Amniotic stem cell (primary cell): ENCODE measurements around the gene GAPDH.
A peak's percentile ranks its signal among the peaks of the same experiment; 100 is the strongest.
"Not testable (repeated sequence)": the region's sequence is repeated elsewhere in the genome, so short reads cannot be mapped to it uniquely, and the experiment has no call there.

ENCODE experiments used
- DNase-seq: peaks from one replicate; lab custom pipeline; 2025; lab: John Stamatoyannopoulos, UW

Gene GAPDH

DNA sequence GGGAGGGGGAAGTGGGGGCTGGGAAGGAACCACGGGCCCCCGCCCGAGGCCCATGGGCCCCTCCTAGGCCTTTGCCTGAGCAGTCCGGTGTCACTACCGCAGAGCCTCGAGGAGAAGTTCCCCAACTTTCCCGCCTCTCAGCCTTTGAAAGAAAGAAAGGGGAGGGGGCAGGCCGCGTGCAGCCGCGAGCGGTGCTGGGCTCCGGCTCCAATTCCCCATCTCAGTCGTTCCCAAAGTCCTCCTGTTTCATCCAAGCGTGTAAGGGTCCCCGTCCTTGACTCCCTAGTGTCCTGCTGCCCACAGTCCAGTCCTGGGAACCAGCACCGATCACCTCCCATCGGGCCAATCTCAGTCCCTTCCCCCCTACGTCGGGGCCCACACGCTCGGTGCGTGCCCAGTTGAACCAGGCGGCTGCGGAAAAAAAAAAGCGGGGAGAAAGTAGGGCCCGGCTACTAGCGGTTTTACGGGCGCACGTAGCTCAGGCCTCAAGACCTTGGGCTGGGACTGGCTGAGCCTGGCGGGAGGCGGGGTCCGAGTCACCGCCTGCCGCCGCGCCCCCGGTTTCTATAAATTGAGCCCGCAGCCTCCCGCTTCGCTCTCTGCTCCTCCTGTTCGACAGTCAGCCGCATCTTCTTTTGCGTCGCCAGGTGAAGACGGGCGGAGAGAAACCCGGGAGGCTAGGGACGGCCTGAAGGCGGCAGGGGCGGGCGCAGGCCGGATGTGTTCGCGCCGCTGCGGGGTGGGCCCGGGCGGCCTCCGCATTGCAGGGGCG lies at the start of gene GAPDH:
TSS of gene GAPDH (plus strand) at position 595 of the 772 bp plus-strand sequence. CDS start 316 bp downstream, outside the sequence.
- peak; percentile 94 for DNase-seq

DNA sequence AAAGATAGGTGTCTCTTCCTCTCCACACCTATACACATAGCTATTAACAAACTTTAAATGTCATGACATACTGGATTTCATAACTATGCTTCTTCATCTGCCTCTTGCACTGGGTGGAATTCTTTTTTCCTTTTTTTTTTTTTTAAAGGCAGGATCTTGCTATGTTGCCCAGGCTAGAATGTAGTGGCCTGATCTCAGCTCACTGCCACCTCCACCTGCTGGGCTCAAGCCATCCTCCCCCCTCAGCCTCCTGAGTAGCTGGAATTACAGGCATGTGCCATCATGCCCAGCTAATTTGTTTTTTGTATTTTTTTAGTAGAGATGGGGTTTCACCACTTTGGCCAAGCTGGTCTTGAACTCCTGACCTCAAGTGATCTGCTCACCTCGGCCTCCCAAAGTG lies 46.1 kb upstream of the GAPDH start:
- DNase-seq, result no peak

DNA sequence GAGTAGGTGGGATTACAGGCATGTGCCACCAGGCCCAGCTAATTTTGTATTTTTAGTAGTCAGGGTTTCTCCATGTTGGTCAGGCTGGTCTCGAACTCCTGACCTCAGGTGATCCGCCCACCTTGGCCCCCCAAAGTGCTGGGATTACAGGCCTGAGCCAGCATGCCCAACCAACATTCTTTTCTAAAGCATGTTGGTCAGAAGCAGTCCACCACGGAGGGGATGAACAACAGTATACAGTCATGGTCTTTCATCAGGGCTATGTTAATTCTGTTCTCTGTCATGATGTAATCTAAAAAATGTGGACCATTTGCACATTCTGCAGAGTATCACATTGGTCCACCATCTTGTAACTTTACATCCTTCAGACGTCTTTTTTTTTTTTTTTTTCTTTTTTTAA lies 44.9 kb upstream of the GAPDH start:
- DNase-seq, result no peak

- DNase-seq, result not testable (repeated sequence)
Observed at GRCh38 chr12:6490673-6491072, 43.6 kb upstream of the GAPDH start.

- DNase-seq, result peak; percentile 96
Observed at GRCh38 chr12:6492838-6493496, 41.4 kb upstream of the GAPDH start, which contains the start of gene MRPL51. Gene MRPL51 (minus strand): TSS chr12:6493262. CDS start chr12:6493136, 126 bp downstream.

GRCh38 chr12:6493497-6494257 lies 40.6 kb upstream of the GAPDH start, which contains the start of gene NCAPD2:
Gene NCAPD2 (plus strand): TSS chr12:6494102. CDS start chr12:6495099, 997 bp downstream.
- DNase-seq, result peak; percentile 96

DNA sequence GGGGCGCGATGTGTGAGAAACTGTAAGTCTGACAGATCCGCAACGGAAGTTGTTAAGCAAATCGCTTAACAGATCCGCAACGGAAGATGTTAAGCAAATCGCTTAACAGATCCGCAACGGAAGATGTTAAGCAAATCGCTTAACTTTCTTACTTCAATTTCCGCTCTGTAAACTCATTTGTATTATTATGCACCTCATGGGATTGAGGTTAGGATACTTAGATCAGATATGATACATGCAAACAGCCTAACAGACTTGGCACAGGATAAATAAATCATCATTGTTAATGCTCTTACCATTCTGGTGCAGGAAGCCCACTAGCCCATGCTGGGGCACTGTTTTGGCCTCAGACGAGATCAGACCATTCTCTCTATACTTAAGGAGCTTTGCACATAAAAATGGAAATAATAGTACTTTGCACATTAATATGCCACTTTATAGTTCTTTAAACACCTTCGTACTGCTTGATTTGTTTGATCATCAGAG lies 40.0 kb upstream of the GAPDH start:
- DNase-seq, result no peak

GRCh38 chr12:6494968-6495367 lies 39.3 kb upstream of the GAPDH start:
- DNase-seq, result no peak

DNA sequence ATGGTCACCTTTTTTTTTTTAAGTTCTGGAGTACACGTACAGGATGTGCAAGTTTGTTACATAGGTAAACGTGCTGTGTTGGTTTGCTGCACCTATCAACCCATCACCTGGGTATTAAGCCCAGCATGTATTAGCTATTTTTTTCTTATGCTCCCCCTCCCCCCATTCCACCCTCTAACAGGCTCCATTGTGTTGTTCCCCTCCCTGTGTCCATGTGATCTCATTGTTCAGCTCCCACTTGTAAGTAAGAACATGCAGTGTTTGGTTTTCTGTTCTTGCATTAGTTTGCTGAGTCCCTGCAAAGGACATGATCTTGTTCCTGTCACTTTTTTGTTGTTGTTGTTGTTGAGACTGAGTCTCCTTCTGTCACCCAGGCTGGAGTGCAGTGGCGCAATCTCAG lies 37.0 kb upstream of the GAPDH start:
- not testable (repeated sequence) for DNase-seq

GRCh38 chr12:6500466-6500865 lies 33.9 kb upstream of the GAPDH start:
- DNase-seq, result no peak

DNA sequence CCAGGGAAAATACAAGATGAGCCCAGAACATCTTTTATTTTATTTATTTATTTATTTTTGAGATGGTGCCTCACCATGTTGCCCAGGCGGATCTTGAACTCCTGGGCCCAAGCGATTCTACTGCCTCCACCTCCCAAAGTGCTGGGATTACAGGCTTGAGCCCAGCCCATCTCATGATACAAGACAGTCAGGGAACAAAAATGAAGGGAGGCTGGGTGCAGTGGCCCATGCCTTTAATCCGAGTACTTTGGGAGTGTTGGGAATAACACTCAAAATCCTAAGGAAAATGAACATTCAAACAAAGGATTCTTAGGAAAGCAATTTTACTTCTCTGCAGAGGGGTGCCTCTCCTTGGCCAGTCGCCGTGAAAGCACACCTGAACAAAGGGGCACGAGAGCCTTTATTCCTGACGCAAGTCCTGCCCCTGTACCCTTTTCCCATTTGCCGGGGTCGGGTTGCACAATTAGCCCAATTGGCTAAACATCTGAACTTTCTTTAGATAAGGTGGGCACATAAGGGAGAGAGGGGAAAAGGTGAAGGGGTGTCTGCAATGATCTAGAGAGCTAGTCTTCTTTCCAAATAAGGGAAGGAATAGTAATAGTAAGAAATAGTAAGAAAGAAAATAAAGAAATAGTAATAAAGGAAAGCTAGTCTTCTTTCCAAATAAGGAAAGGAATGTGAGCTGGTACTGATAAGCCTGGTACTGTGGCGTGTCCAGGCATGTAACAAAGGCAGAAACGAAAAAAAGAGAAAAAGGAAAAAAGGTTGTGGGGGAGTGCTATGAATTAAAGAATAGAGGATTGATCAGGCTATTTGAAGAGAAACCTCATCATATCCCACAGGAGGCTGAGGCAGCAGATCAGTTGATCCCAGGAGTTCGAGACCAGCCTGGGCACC lies 27.0 kb upstream of the GAPDH start:
- no peak for DNase-seq

GRCh38 chr12:6508087-6508486 lies 26.2 kb upstream of the GAPDH start:
- DNase-seq, result no peak

GRCh38 chr12:6520186-6520585 lies 14.1 kb upstream of the GAPDH start:
- no peak for DNase-seq

GRCh38 chr12:6522193-6522592 lies 12.1 kb upstream of the GAPDH start:
- DNase-seq, result no peak

DNA sequence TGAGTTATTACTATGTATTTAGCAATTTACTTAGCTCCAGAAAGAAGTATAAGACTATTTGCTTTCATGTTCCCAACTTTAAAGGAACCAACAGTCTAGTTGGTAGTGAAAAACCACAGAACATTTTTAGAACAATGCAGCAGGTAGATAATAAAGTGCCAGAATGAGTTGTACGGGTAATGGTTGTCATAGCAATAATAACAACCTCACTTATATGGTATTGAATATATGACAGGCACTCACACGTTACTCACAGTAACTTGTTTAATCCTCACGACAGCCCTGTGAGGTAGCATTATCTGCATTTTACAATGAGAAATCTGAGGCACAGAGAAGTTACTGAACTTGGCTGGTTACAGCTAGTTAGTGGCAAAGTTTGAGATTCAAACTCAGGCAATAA lies 10.6 kb upstream of the GAPDH start:
- no peak for DNase-seq

- DNase-seq, result no peak
Observed at GRCh38 chr12:6524648-6525047, 9.7 kb upstream of the GAPDH start.

GRCh38 chr12:6526201-6526600 lies 8.1 kb upstream of the GAPDH start:
- DNase-seq, result no peak

GRCh38 chr12:6526766-6527525 lies 7.4 kb upstream of the GAPDH start:
- DNase-seq, result no peak

- no peak for DNase-seq
Observed at GRCh38 chr12:6527711-6528110, 6.6 kb upstream of the GAPDH start.

- no peak for DNase-seq
Observed at GRCh38 chr12:6528539-6529235, 5.6 kb upstream of the GAPDH start.
